Epithelial cell of esophagus (primary cell): ENCODE data around the gene MTX1.

Experiments used
- DNase-seq: peaks from one replicate; pipeline ENCODE4 v3.0.0; 2010; ENCODE audit warnings: low read depth
- H3K4me3 ChIP-seq: 2 replicates; pipeline ENCODE4 v1.5.1; 2011; ENCODE audit warnings: mild to moderate bottlenecking, low read length, control low read depth
- CTCF ChIP-seq: IDR thresholded peaks from 2 replicates; pipeline ENCODE4 v1.5.1; 2011; ENCODE audit warnings: low read depth, mild to moderate bottlenecking, low read length, control low read depth, inconsistent platforms; ENCODE audit not compliant: insufficient read depth; ENCODE audit errors: missing control alignments

The MTX1 gene

DNA sequence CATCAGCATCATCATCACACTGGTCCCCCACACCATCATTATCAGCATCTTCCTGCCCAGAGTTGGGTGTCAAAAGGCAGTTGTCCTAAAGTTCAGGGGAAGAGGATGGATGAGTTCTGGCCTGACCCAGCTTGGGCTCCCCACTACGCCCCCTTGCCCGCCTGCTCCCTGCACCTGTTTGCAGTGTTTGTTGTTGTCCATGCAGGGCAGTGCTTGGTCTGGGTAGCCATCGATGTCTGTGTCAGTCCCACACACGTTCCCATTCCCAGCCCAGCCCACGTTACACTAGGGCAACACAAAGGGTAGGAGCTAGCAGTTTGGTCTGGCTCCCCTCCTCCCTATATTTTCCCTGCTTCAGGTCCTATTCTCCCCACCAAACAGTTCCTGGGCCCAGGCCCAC lies 7.6 kb upstream of the MTX1 start:
- TF ChIP-seq CTCF = no peak
- no peak overlapping the region for H3K4me3 ChIP-seq

GRCh38 chr1:155202198-155202597 lies 6.3 kb upstream of the MTX1 start:
- TF ChIP-seq CTCF = no peak
- no peak for DNase-seq
- no peak overlapping the region for H3K4me3 ChIP-seq

More for the DNA sequence above, 7.6 kb upstream of the MTX1 start:
- DNase-seq = no peak

DNA sequence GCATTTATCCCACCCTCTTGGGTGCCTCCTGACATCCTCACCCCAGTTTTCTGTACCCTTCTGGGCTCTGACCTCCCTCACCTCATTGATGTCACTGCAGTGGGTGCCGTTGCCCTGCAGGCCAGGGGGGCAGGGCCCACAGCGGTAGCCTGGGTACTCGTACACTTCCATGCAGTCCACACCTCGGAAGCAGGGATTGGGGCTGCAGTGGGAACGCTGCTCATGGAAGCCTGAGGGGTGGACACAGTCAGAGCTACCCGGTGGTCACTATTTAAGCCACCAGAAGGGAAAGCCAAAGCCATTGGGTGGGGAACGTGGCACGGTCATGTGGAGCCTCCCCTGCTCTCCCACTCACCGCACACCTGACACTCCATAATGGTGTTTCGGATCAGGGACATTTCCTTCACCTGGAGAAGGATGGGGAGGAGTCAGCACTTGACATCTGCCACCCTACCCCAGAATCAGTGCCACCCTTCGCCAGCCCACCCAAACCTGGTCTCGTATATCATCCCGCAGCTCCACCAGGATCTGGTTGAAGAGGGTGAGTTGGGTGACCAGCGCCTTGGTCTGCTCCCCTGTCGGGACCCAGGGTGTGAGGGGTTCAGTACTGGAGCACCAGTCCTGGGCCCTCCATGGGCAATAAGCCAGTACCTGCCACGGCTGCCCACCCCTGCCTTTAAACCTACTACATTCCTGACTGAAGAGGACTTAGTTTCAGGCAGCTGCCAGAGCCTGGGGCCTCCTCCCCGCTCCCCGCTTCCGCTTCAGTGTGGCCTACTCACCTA lies 5.6 kb upstream of the MTX1 start:
- no peak for TF ChIP-seq CTCF
- H3K4me3 ChIP-seq = no peak overlapping the region
- no peak for DNase-seq

DNA sequence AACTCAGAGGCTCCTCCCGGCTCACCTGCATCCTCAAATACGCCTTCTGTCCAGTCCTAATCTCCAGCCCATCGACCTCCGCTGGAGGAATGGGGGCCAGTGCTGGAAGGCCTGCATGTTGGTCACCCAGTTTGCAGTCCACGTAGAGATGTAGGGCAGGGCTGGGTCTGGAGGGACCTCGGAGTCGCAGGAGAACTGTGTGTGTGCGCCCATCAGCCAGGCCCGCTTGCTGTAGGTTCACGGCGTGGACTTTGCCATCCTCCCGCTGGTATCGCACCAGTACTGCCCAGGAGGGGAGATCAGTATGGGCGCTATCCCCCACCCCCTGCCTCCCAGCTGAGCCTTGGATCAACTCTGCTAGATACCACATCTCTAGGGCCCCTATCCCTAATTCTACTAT lies 3.5 kb upstream of the MTX1 start:
- DNase-seq = no peak

GRCh38 chr1:155205969-155206593 lies 2.4 kb upstream of the MTX1 start:
- no peak overlapping the region for H3K4me3 ChIP-seq
- no peak for DNase-seq
- TF ChIP-seq CTCF = no peak

More for the DNA sequence above, 3.5 kb upstream of the MTX1 start:
- no peak overlapping the region for H3K4me3 ChIP-seq
- TF ChIP-seq CTCF = no peak

DNA sequence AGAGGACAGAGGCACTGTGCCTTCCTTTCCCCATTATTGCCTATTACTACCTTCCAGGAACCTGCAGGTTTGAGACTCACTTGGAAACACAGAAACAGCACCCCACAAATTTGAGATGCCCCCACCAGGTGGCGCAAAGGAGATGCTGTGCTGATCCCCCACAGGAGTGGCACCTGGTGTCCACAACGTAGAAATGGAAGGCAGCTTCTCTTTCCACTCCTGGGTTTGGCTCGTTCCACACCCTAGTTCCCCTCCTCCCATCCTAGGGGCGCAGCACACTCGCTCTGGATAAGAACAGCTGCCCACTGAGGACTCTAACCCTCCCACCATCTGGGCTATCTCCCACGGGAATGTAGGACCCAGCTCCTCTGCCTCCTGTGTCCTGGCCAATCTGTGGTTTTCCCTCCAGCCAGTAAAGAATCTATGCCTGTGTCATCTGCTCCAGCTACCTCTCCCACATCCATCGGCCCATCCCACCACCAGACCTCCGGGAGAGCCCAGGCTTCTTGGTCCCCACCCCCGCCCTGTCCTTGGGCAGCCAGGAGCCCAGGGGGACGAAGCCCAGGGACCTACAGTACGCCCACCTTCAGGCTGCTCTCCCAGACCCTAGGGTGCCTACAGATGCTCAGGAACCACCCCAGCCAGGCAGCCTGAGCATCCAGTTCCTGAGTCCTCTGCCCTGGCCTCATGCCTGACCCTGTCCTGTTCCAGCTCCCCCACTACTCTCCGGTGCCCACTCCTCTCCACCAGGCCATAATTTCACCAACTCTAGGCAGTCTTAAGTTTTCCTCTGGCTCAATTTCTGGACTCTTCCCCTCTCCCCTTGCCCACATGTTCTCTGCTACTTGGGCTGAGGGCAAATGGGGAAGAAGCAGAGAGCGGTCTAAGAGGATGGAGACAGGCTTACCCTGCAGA lies 1.3 kb upstream of the MTX1 start:
- H3K4me3 ChIP-seq = no peak overlapping the region
- TF ChIP-seq CTCF = peak; percentile 95

More for the DNA sequence above, 1.3 kb upstream of the MTX1 start:
- peak; percentile 87 for DNase-seq
